HCT116 (cell line): ENCODE data around the gene YPEL3. TPM values are rescaled to one million over a fixed set of nuclear protein-coding genes. Genes with fewer than 3 reads are reported as not detected.

Source experiments
- ATAC-seq: fragments of 200-7000 bp; cut with Tn5 transposase; 2 replicates; pipeline ENCODE4 v1.9.1; 2020; ENCODE audit warnings: mild to moderate bottlenecking, moderate library complexity
- BruUV-seq: library from RNA; stranded (reverse); fragments of 400-500 nt; replicated peaks from 2 replicates; lab custom pipeline; 2021; lab: Mats Ljungman, UMichigan
- CTCF ChIA-PET: fragments of 300-600 bp; sonication (Branson Sonifier 250); formaldehyde crosslinking; loops from one replicate; lab custom pipeline; 2021; ENCODE audit warnings: antibody characterized with exemption; lab: Charles Lee
- POLR2A ChIA-PET: fragments of 300-600, 350-600 bp; sonication (Branson Sonifier 250); formaldehyde crosslinking; loops from one replicate; lab custom pipeline; 2021; ENCODE audit warnings: antibody characterized with exemption; lab: Charles Lee
- RAD21 ChIA-PET, 2 experiments: fragments of 300-600 bp; sonication (Branson Sonifier 250); formaldehyde crosslinking; loops; one replicate each; lab custom pipeline; 2023; ENCODE audit warnings: low total read pairs in 2 of 2; ENCODE audit not compliant: uncharacterized antibody in 2 of 2, unreplicated experiment in 2 of 2, low non-redundant PET in 1 of 2; lab: Charles Lee
- DNase-seq: peaks from one replicate; pipeline ENCODE4 v3.0.0-alpha.2; 2010; ENCODE audit warnings: low read depth, low spot score
- H2AFZ ChIP-seq: fragments of 200-600 bp; shearing (Covaris generic), sonication (generic); 2 replicates; pipeline ENCODE4 v1.6.1; 2017; ENCODE audit warnings: low read depth, mixed run types, mixed read lengths, antibody characterized with exemption, low read length; ENCODE audit not compliant: poor library complexity, severe bottlenecking
- H3K27ac ChIP-seq: 2 replicates; pipeline ENCODE4 v1.5.1; 2012; ENCODE audit warnings: low read depth, low read length
- H3K27me3 ChIP-seq: fragments of 200-600 bp; sonication (generic); 2 replicates; pipeline ENCODE4 v1.6.1; 2016; ENCODE audit warnings: mixed run types, low read length, mixed read lengths; ENCODE audit not compliant: insufficient read depth
- H3K36me3 ChIP-seq, 2 experiments: fragments of 200-500 bp in 1 of 2; fragments of 200-600 bp in 1 of 2; sonication (Bioruptor generic) in 1 of 2; sonication (generic) in 1 of 2; 2 replicates each; pipeline versions ENCODE4 v1.5.1 to v1.6.1; 2014 to 2016; ENCODE audit warnings: low read length in 2 of 2, inconsistent platforms in 1 of 2, mixed read lengths in 1 of 2, mixed run types in 1 of 2; ENCODE audit not compliant: insufficient read depth in 2 of 2, control insufficient read depth in 1 of 2
- H3K4me1 ChIP-seq, 2 experiments: fragments of 200-600 bp in 1 of 2; sonication (generic) in 1 of 2; 2 replicates each; pipeline versions ENCODE4 v1.5.1 to v1.6.1; 2012 to 2017; ENCODE audit warnings: low read length in 2 of 2, inconsistent platforms in 1 of 2, mild to moderate bottlenecking in 1 of 2, mixed read lengths in 1 of 2, mixed run types in 1 of 2, moderate library complexity in 1 of 2; ENCODE audit not compliant: insufficient read depth in 2 of 2, control insufficient read depth in 1 of 2
- H3K4me2 ChIP-seq: fragments of 200-600 bp; sonication (generic); 2 replicates; pipeline ENCODE4 v1.6.1; 2017; ENCODE audit warnings: mixed run types, low read length, mixed read lengths
- H3K4me3 ChIP-seq, 2 experiments: fragments of 200-600 bp in 1 of 2; sonication (generic) in 1 of 2; replicated peaks in 1 of 2; 2 replicates each; pipeline ENCODE4 v1.5.1; 2011 to 2016; ENCODE audit warnings: low read length in 2 of 2, control low read depth in 1 of 2, low read depth in 1 of 2, mild to moderate bottlenecking in 1 of 2, mixed read lengths in 1 of 2, mixed run types in 1 of 2
- H3K79me2 ChIP-seq: fragments of 200-600 bp; sonication (generic); 2 replicates; pipeline ENCODE4 v1.6.1; 2017; ENCODE audit warnings: mild to moderate bottlenecking, mixed run types, low read length, moderate library complexity, mixed read lengths; ENCODE audit not compliant: insufficient read depth
- H3K9ac ChIP-seq: fragments of 200-600 bp; sonication (generic); 2 replicates; pipeline ENCODE4 v1.6.1; 2016; ENCODE audit warnings: low read length, mixed read lengths
- H3K9me2 ChIP-seq: fragments of 200-600 bp; sonication (generic), shearing (Covaris generic); 2 replicates; pipeline ENCODE4 v1.6.1; 2017; ENCODE audit warnings: mixed run types, mild to moderate bottlenecking, moderate library complexity; ENCODE audit not compliant: insufficient read depth
- H3K9me3 ChIP-seq, 2 experiments: fragments of 200-500 bp in 1 of 2; fragments of 200-600 bp in 1 of 2; sonication (Bioruptor generic) in 1 of 2; sonication (generic) in 1 of 2; 2 replicates each; pipeline ENCODE4 v1.6.1; 2014 to 2017; ENCODE audit warnings: low read length in 2 of 2, mixed read lengths in 2 of 2, inconsistent platforms in 1 of 2, low read depth in 1 of 2, mild to moderate bottlenecking in 1 of 2, mixed run types in 1 of 2, moderate library complexity in 1 of 2; ENCODE audit not compliant: control insufficient read depth in 1 of 2, insufficient read depth in 1 of 2
- H4K20me1 ChIP-seq: fragments of 200-600 bp; sonication (generic), shearing (Covaris generic); 2 replicates; pipeline ENCODE4 v1.6.1; 2017; ENCODE audit warnings: mixed run types, mild to moderate bottlenecking, moderate library complexity; ENCODE audit not compliant: insufficient read depth
- ATF3 ChIP-seq: IDR thresholded peaks from 2 replicates; pipeline ENCODE4 v1.6.1; 2012
- CBX3 ChIP-seq: IDR thresholded peaks from 2 replicates; pipeline ENCODE4 v1.6.1; 2012; ENCODE audit warnings: low read depth
- CEBPB ChIP-seq: IDR thresholded peaks from 2 replicates; pipeline ENCODE4 v1.6.1; 2012; ENCODE audit warnings: low read depth
- EGR1 ChIP-seq: IDR thresholded peaks from 2 replicates; pipeline ENCODE4 v1.6.1; 2012; ENCODE audit warnings: low read depth
- EZH2 ChIP-seq: fragments of 200-600 bp; sonication (generic); IDR thresholded peaks from 2 replicates; pipeline ENCODE4 v1.6.1; 2017; ENCODE audit warnings: antibody characterized with exemption, mixed run types
- EZH2phosphoT487 ChIP-seq: fragments of 200-600 bp; IDR thresholded peaks from 2 replicates; pipeline ENCODE4 v1.6.1; 2018; ENCODE audit warnings: antibody characterized with exemption, borderline replicate concordance
- JUND ChIP-seq: IDR thresholded peaks from 2 replicates; pipeline ENCODE4 v1.6.1; 2012
- MAX ChIP-seq: IDR thresholded peaks from 2 replicates; pipeline ENCODE4 v1.6.1; 2012
- POLR2A ChIP-seq: IDR thresholded peaks from 2 replicates; pipeline ENCODE4 v1.7.0; 2011; ENCODE audit warnings: borderline replicate concordance; ENCODE audit not compliant: insufficient read depth, insufficient read length; ENCODE audit errors: extremely low read depth
- POLR2AphosphoS5 ChIP-seq: IDR thresholded peaks from 2 replicates; pipeline ENCODE4 v1.6.1; 2011; ENCODE audit warnings: mild to moderate bottlenecking, low read depth, low read length, moderate library complexity
- RAD21 ChIP-seq: IDR thresholded peaks from 2 replicates; pipeline ENCODE4 v1.6.1; 2012; ENCODE audit warnings: low read depth, mild to moderate bottlenecking
- SIN3A ChIP-seq: IDR thresholded peaks from 2 replicates; pipeline ENCODE4 v1.6.1; 2012; ENCODE audit warnings: low read depth
- SP1 ChIP-seq: IDR thresholded peaks from 2 replicates; pipeline ENCODE4 v1.6.1; 2012; ENCODE audit warnings: low read depth
- SRF ChIP-seq: IDR thresholded peaks from 2 replicates; pipeline ENCODE4 v1.6.1; 2012; ENCODE audit warnings: low read depth
- TCF7L2 ChIP-seq: IDR thresholded peaks from 2 replicates; pipeline ENCODE4 v1.7.0; 2011; ENCODE audit warnings: borderline replicate concordance, inconsistent platforms; ENCODE audit not compliant: insufficient read depth, insufficient read length; ENCODE audit errors: extremely low read depth
- intact Hi-C: fragments of 100-400 bp; cut with micrococcal nuclease; formaldehyde crosslinking; loops from 2 replicates; pipeline ENCODE4 v1.10.0; 2022
- total RNA-seq: library from RNA; stranded (reverse); gene quantifications from one replicate; pipeline ENCODE4 v1.2.1, GENCODE V29; 2021; ENCODE audit not compliant: unreplicated experiment
- TF ChIP-seq, protein P1 (sequence below): IDR thresholded peaks from 2 replicates; pipeline ENCODE4 v1.6.1; 2011; ENCODE audit warnings: mild to moderate bottlenecking, low read length, moderate library complexity; ENCODE audit not compliant: insufficient replicate concordance; ENCODE audit errors: extremely low read depth
- TF ChIP-seq, protein P2 (sequence below): IDR thresholded peaks from 2 replicates; pipeline ENCODE4 v1.6.1; 2012; ENCODE audit warnings: low read depth

Gene YPEL3
- total RNA-seq, 1 experiment from 2014 or later: 10.9 TPM

- CTCF ChIA-PET: no interaction called here
- H2AFZ ChIP-seq: no peak overlapping the region
- ATAC-seq (no peak), DNase-seq (no peak)
- no peaks in the 10 kb centered on the region for H3K27me3 ChIP-seq
- no peak overlapping the region for H3K9ac ChIP-seq
- no peak overlapping the region for H3K27ac ChIP-seq
- RAD21 ChIA-PET: no interaction called here
- intact Hi-C loops: no loop called here
- BruUV-seq: no TSS peak
- no peaks in the 10 kb centered on the region for H3K9me2 ChIP-seq
- no peak overlapping the region for H3K4me3 ChIP-seq
- TF ChIP-seq RAD21: no peak
- TF ChIP-seq, protein P1, sequence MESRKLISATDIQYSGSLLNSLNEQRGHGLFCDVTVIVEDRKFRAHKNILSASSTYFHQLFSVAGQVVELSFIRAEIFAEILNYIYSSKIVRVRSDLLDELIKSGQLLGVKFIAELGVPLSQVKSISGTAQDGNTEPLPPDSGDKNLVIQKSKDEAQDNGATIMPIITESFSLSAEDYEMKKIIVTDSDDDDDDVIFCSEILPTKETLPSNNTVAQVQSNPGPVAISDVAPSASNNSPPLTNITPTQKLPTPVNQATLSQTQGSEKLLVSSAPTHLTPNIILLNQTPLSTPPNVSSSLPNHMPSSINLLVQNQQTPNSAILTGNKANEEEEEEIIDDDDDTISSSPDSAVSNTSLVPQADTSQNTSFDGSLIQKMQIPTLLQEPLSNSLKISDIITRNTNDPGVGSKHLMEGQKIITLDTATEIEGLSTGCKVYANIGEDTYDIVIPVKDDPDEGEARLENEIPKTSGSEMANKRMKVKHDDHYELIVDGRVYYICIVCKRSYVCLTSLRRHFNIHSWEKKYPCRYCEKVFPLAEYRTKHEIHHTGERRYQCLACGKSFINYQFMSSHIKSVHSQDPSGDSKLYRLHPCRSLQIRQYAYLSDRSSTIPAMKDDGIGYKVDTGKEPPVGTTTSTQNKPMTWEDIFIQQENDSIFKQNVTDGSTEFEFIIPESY: no peak
- no peak for TF ChIP-seq CBX3
- no peak for TF ChIP-seq POLR2AphosphoS5
- TF ChIP-seq TCF7L2: no peak
- TF ChIP-seq POLR2A: no peak
- TF ChIP-seq ATF3: no peak
- no peak for TF ChIP-seq EGR1
- TF ChIP-seq JUND: no peak
- no peak for TF ChIP-seq MAX
- no peak for TF ChIP-seq SRF
- TF ChIP-seq EZH2phosphoT487: no peak
- no peak for TF ChIP-seq EZH2
- TF ChIP-seq SP1: no peak
- TF ChIP-seq SIN3A: no peak
- no peak for TF ChIP-seq CEBPB
- TF ChIP-seq, protein P2, sequence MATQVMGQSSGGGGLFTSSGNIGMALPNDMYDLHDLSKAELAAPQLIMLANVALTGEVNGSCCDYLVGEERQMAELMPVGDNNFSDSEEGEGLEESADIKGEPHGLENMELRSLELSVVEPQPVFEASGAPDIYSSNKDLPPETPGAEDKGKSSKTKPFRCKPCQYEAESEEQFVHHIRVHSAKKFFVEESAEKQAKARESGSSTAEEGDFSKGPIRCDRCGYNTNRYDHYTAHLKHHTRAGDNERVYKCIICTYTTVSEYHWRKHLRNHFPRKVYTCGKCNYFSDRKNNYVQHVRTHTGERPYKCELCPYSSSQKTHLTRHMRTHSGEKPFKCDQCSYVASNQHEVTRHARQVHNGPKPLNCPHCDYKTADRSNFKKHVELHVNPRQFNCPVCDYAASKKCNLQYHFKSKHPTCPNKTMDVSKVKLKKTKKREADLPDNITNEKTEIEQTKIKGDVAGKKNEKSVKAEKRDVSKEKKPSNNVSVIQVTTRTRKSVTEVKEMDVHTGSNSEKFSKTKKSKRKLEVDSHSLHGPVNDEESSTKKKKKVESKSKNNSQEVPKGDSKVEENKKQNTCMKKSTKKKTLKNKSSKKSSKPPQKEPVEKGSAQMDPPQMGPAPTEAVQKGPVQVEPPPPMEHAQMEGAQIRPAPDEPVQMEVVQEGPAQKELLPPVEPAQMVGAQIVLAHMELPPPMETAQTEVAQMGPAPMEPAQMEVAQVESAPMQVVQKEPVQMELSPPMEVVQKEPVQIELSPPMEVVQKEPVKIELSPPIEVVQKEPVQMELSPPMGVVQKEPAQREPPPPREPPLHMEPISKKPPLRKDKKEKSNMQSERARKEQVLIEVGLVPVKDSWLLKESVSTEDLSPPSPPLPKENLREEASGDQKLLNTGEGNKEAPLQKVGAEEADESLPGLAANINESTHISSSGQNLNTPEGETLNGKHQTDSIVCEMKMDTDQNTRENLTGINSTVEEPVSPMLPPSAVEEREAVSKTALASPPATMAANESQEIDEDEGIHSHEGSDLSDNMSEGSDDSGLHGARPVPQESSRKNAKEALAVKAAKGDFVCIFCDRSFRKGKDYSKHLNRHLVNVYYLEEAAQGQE: no peak
- no peak overlapping the region for H3K4me2 ChIP-seq
- no peaks in the 10 kb centered on the region for H4K20me1 ChIP-seq
- H3K9me3 ChIP-seq: no peaks in the 10 kb centered on the region
- POLR2A ChIA-PET: no interaction called here
- H3K4me1 ChIP-seq: peaks cover 0 to 14% of the 10 kb centered on the region in 2 experiments; a peak in 2 of 4 replicates
- peaks cover 14% of the 10 kb centered on the region for H3K79me2 ChIP-seq
- H3K36me3 ChIP-seq: peaks cover 30 to 43% of the 10 kb centered on the region in 2 experiments; a peak in 3 of 4 replicates
Measured at GRCh38 chr16:30084816-30085159, 11.2 kb downstream of the YPEL3 start.
